A673 (cell line): ENCODE results near the gene RAD51C.

Experiments used
- EZH2 ChIP-seq: fragments of 200-600 bp; sonication (generic); IDR thresholded peaks from 2 replicates; pipeline ENCODE4 v1.6.1; 2017; ENCODE audit warnings: borderline replicate concordance, low read depth, mild to moderate bottlenecking, mixed read lengths, antibody characterized with exemption, low read length; ENCODE audit not compliant: poor library complexity, severe bottlenecking
- TF ChIP-seq, protein P1 (sequence below): fragments of 300-800, 200-600 bp; sonication (generic); conservative IDR thresholded peaks from 2 replicates; pipeline ENCODE4 v1.5.1; 2017; ENCODE audit warnings: low read depth, mild to moderate bottlenecking, antibody characterized with exemption, low read length, moderate library complexity, mixed read lengths

DNA sequence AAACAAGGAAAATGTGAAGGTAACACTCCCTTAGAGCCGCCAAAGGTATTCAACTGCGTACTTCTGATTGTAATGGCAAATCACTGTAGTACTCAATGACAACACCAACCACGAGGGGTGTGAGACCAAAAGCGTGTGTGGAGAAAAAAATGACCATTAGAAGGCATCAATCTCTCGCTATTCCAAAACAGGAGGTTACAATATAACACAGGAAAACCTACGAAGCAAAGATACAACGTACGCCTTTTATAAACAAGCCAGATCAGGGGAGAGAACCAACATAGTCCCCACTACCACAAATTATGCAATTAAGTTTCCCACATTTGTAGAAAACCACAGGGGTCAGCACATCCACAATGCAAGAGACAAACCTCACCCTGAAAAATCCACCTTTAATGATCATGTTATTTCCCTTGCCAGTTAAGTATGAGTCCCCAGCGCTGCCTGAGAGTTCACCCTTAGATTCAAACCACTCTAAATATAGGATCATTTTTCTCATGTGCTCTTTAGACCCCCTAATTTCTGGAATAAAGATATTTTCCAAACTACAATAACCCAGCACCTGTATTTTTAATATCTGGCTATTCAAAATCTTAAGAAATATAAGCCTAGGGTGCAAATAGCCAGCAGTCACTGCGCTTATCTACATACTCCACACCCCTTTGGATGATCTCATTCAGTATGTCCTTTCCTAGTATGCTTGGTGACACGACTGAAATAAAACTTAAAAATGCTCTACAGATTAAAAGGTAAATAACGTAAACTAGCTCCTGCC, 13.0 kb upstream of the RAD51C start:
- no peak for TF ChIP-seq EZH2
- TF ChIP-seq, protein P1, sequence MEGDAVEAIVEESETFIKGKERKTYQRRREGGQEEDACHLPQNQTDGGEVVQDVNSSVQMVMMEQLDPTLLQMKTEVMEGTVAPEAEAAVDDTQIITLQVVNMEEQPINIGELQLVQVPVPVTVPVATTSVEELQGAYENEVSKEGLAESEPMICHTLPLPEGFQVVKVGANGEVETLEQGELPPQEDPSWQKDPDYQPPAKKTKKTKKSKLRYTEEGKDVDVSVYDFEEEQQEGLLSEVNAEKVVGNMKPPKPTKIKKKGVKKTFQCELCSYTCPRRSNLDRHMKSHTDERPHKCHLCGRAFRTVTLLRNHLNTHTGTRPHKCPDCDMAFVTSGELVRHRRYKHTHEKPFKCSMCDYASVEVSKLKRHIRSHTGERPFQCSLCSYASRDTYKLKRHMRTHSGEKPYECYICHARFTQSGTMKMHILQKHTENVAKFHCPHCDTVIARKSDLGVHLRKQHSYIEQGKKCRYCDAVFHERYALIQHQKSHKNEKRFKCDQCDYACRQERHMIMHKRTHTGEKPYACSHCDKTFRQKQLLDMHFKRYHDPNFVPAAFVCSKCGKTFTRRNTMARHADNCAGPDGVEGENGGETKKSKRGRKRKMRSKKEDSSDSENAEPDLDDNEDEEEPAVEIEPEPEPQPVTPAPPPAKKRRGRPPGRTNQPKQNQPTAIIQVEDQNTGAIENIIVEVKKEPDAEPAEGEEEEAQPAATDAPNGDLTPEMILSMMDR: no peak
